ENCODE results near the gene COG5. TPM values are rescaled to one million over a fixed set of nuclear protein-coding genes. Genes with fewer than 3 reads are reported as not detected.

COG5 gene
- total and polyA plus RNA-seq, 9 of the 15 experiments (the other 6 are each of a cell fraction or from before 2014, with no cell fraction given) = 15.3 to 75.1 (median 56.4) TPM

- no peak for TF ChIP-seq HIVEP1 (CRISPR knock-in tag; IDR thresholded peaks at IDR 0.05)
- TF ChIP-seq SP1 (CRISPR knock-in tag; IDR thresholded peaks at IDR 0.05) = peak; percentile 47
- TF ChIP-seq SLC30A9 (CRISPR knock-in tag; IDR thresholded peaks at IDR 0.05) = no peak
- TF ChIP-seq TCF15 (CRISPR knock-in tag; IDR thresholded peaks at IDR 0.05) = no peak
- no peak for TF ChIP-seq VEZF1 (CRISPR knock-in tag; IDR thresholded peaks at IDR 0.05)
- TF ChIP-seq JUN (IDR thresholded peaks at IDR 0.05; ENCODE audit: borderline replicate concordance, low read depth, low read length) = no peak
- TF ChIP-seq JUN (CRISPR knock-in tag; IDR thresholded peaks at IDR 0.05; ENCODE audit: borderline replicate concordance) = no peak
- peak; percentile 2; the same call in 1 of the 2 replicates for TF ChIP-seq NKRF (IDR thresholded peaks at IDR 0.05; ENCODE audit: borderline replicate concordance)
- TF ChIP-seq HMBOX1 (IDR thresholded peaks at IDR 0.05) = peak; percentile 37; the same call in 1 of the 2 replicates
- no peak for TF ChIP-seq ZNF282 (CRISPR knock-in tag; IDR thresholded peaks at IDR 0.05)
- no peak for TF ChIP-seq IRF2 (CRISPR knock-in tag; IDR thresholded peaks at IDR 0.05)
- no peak for TF ChIP-seq JUNB (CRISPR knock-in tag; conservative IDR thresholded peaks at IDR 0.05)
- TF ChIP-seq SFPQ (IDR thresholded peaks at IDR 0.05; ENCODE audit: low read depth, low read length) = no peak
- no peak for TF ChIP-seq ZNF175 (CRISPR knock-in tag; IDR thresholded peaks at IDR 0.05; ENCODE audit: low read depth)
- TF ChIP-seq ZBTB11 (CRISPR knock-in tag; IDR thresholded peaks at IDR 0.05) = 0 out of 6 replicates have a peak, but pooled peaks of 1 of the 3 experiments have one; percentile 6
Measured at GRCh38 chr7:107170051-107170915, 393.4 kb downstream of the COG5 start (continued).
